HG02885 (cell line): ENCODE measurements around the gene ARPC1B.
"Not testable (repeated sequence)": the region's sequence is repeated elsewhere in the genome, so short reads cannot be mapped to it uniquely, and the experiment has no call there.

Experiments used
- ATAC-seq: cut with Tn5 transposase; IDR thresholded peaks from one replicate; pipeline ENCODE4 v1.9.1; 2021; ENCODE audit warnings: mild to moderate bottlenecking; ENCODE audit not compliant: unreplicated experiment, poor library complexity

The ARPC1B gene

DNA sequence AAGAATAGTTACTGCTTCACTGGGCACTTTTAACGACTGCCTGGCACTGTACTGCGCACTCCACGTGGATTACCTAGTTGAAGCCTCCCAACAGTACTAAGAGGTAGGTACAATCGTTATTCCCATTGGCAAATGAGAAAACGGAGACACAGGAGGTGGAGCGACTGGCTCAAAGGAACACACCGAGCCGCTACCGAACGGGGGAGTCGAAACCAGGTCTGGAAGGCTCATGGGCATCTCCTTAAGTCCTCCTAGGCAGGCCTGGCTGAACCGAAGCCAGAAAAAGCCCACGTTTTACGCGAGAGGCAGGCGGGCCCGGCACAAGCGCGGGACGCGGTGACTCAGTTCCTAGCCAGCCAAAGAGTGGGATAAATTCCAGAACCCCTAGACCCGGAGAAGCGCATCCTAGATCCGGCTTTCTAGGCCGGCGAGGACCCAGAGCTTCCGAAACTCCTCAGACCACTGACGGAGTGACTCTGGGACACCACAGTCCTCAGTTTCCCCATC lies 33.4 kb downstream of the ARPC1B start:
- peak; percentile 3 for ATAC-seq

- ATAC-seq = peak; percentile 80
Measured at GRCh38 chr7:99408379-99409191, 34.1 kb downstream of the ARPC1B start, which contains the start of the genes BUD31 and PDAP1. BUD31 (plus strand) TSS chr7:99408969; CDS start chr7:99411093, 2,124 bp downstream. PDAP1 (minus strand) TSS chr7:99408597; CDS start chr7:99408548, 49 bp downstream.

DNA sequence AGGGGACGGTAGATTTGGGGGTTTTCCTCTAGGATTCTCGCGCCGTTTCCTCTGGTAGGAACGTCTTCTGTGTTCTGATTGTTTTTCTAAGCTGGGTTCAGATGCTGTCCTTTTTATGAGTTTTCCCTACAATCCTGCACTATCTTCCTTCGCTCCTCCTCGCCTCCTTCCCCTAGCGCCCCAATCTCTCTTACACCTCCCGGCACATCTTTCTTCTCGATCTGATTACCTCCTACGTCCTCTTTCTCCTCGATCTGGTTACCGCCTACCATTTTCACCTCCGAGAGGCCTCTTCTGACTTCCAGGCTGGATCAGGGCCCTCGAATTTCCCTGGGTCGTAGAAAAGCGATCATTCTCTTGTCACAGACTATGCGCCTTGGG lies 34.7 kb downstream of the ARPC1B start:
- ATAC-seq = peak; percentile 9

- no peak for ATAC-seq
Measured at GRCh38 chr7:99409806-99410205, 35.3 kb downstream of the ARPC1B start.

- no peak for ATAC-seq
Measured at GRCh38 chr7:99410635-99411034, 36.1 kb downstream of the ARPC1B start.

GRCh38 chr7:99415513-99416127 lies 41.1 kb downstream of the ARPC1B start:
- ATAC-seq = not testable (repeated sequence)

DNA sequence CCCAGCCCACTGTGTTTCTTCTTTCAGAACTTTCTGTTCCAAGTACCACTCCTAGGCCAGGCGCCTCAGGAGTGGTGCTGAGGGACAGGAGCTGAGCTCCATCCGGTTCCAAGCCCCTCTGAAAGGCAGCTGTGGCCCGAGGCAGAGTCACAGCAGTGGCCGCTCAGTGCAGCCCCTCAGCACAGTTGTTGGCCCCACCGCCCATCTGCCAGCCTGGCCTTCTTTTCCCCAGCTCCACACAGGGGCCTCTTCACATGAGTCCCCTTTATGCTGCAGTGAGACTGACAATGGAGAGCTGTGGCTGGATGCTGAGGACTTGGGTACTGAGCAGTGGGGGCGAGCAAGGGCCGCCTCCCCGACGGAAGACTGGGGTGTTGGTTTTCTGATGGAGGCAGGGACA lies 43.7 kb downstream of the ARPC1B start:
- ATAC-seq = no peak

- no peak for ATAC-seq
Measured at GRCh38 chr7:99419323-99420021, 44.9 kb downstream of the ARPC1B start.

GRCh38 chr7:99420213-99420612 lies 45.7 kb downstream of the ARPC1B start:
- ATAC-seq = no peak

- no peak for ATAC-seq
Measured at GRCh38 chr7:99420986-99421385, 46.5 kb downstream of the ARPC1B start.

GRCh38 chr7:99422186-99422585 lies 47.7 kb downstream of the ARPC1B start:
- ATAC-seq = no peak

DNA sequence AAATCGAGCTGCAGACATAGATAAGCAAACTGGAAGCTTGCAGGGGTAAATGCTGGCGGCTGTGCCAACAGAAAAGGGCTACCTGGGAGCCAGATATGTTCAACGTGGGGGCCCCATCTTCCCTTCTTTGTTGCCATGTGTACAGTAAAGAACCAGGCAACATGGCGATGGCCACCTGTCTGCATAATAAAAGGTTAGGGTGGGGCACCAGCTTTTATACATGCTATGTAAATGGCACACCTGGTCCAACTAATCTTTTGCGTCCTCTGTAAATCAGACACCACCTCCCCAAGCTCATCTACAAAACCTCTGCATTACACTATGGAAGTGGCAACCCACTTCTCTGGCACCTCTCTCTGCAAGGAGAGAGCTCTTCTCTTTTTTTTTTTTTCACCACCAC lies 48.1 kb downstream of the ARPC1B start:
- no peak for ATAC-seq

DNA sequence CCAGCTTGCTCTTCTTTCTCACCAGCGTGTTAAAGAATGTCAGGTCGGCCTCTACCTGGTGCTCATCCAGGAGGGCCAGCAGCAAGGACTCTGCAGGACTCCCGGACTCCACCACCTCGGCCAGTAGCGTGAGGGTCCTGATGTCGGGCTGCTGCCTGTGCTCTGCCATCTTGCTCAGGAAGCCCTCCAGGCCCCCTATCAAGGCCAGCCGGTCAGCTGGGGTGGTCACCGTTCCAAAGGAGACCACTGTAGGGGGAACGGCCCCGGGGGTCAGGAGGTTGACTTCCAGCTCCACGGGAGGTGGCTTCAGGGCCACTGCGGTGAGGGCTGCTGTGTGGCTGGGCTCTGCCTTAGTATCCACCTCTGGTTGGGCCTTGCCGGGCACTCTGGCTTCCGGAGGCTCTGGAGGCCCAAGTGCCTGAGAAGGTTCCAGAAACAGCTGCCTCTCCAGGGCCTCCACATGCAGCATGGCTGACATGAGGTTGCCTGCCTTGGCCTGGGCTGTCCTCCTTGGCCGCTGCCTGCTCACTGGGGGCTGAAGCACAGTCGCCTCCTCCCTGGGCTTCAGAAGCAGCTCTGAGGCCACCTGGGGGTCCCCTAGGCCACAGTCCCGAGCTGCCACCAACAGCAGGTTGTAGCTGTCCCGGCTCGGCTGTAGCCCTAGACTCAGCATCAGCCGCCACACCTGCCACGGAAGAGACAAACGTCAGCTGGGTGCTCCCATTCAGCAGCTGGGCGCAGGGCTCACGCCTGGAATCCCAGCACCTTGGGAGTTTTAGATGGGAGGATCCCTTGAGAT lies 50.6 kb downstream of the ARPC1B start:
- ATAC-seq = no peak

GRCh38 chr7:99428972-99429566 lies 54.5 kb downstream of the ARPC1B start:
- ATAC-seq = no peak

DNA sequence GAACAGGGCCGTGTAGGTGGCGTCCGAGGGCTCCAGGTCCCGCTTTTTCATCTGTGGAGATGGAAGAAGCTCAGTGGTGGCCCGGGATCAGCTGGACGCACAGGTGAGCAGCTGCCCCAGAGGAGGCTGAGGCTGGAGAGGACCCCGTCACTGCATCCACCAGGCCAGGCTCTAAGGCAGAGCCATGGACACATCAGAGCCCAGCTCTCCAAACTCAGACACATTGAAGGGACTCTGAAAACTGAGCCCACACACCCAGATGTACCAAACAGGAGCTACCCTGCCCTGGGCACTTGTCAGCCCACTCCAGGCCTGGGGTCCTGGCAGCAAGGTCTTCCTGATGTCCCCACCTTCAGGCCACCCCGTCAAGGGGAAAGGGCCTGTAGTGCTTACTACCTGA lies 55.2 kb downstream of the ARPC1B start:
- no peak for ATAC-seq

DNA sequence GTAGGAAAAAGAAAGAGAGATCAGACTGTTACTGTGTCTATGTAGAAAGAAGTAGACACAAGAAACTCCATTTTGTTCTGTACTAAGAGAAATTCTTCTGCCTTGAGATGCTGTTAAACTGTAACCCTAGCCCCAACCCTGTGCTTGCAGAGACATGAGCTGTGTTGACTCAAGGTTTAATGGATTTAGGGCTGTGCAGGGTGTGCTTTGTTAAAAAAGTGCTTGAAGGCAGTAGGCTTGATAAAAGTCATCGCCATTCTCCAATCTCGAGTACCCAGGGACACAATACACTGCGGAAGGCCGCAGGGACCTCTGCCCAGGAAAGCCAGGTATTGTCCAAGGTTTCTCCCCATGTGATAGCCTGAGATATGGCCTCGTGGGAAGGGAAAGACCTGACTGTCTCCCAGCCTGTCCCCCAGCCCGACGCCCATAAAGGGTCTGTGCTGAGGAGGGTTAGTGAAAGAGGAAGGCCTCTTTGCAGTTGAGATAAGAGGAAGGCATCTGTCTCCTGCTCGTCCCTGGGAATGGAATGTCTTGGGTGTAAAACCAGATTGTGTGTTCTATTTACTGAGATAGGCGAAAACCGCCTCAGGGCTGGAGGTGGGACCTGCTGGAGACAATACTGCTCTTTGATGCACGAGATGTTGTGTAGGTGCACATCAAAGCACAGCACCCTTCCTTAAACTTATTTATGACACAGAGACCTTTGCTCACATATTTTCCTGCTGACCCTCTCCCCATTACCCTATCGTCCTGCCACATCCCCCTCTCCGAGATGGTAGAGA lies 57.4 kb downstream of the ARPC1B start:
- not testable (repeated sequence) for ATAC-seq

- ATAC-seq = no peak
Measured at GRCh38 chr7:99433158-99433557, 58.6 kb downstream of the ARPC1B start.

DNA sequence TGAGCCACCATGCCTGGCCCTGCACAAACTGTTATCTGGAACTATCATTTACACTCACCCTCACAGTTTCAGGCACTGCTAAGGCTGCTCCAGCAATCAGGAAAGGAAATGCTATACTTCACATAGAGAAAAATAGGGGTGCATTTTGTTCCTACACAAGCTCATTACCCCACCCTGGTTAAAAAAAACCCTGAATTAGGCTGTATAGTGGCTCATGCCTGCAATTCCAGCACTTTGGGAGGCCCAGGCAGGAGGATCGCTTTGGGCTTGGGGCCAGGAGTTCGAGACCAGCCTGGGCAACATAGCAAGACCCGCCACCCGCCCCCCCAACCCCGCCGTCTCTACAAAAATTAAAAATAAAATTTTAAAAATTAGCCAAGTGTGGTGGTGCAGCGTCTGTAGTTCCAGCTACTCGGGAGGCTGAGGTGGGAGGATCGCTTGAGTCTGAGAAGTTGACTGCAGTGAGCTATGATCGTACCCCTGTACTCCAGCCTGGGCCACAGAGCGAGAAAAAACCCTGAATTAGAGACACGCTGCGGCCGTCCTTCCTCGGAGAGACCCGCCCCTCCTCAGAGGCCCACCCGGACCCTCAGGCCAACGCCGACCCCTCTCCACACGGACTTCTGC lies 63.5 kb downstream of the ARPC1B start:
- peak; percentile 6 for ATAC-seq
